Measurements from ENCODE around the gene PRSS21. TPM values are rescaled to one million over a fixed set of nuclear protein-coding genes. Genes with fewer than 3 reads are reported as not detected.

Gene PRSS21
- total RNA-seq, 1 donor from 2014 or later, result 4.5 TPM

DNA sequence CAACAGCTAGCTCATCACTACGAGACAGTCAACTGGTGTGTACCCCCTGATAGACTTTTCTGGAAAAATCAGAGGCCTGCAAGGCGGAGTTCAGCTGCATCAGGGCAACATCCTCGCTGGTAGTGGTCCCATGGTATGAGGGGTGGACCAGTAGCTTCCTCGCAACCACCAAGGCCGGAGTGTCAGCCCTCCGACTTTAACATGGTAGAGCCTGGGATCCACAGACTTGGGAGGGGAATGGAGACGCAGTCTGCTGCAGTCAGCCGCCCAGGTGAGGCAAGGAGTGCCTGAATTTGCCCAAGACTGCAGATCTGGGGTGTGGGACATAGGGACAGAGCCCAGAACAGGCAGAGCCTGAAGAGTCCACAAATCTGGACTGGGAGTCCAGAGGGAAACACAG, 26.5 kb downstream of the PRSS21 start:
- DNase-seq (ENCODE audit: low read depth) (no peak), FAIRE-seq (no peak)
- H3K27me3 ChIP-seq (ENCODE audit: control insufficient read depth, insufficient read depth, low read length), result no peaks in the 10 kb centered on the region
- TF ChIP-seq CTCF (IDR thresholded peaks at IDR 0.05; ENCODE audit: insufficient read depth, low read length, severe bottlenecking), result no peak
- H3K36me3 ChIP-seq (ENCODE audit: control insufficient read depth, insufficient read depth, low read length), result no peaks in the 10 kb centered on the region
- H3K4me3 ChIP-seq (ENCODE audit: low read depth, low read length), result no peak overlapping the region

DNA sequence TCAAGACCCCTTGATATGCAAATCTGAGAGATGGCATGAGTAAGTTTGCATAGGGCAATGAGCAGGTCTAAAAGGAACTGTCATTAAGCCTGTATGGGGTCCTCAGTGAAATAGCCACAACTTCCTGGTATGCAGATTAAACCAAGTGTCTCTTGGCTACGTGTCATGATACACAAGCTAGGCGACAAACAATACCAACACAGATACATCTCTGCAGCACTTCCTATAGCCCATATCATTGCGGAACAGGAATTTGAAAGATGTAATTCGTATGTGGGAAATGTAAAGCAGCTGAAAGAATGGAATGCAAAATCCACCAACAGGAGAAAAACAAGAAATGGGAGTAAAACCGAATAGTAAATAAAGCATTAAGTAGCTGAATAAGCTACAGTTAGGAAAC, 28.1 kb downstream of the PRSS21 start:
- no peak for DNase-seq (ENCODE audit: low read depth)
- Histone ChIP-seq H3K27me3 (ENCODE audit: control insufficient read depth, insufficient read depth, low read length) (no peaks in the 10 kb centered on the region), H3K4me3 (ENCODE audit: low read depth, low read length) (no peak overlapping the region), H3K36me3 (ENCODE audit: control insufficient read depth, insufficient read depth, low read length) (no peaks in the 10 kb centered on the region)
- no peak for FAIRE-seq
- TF ChIP-seq CTCF (IDR thresholded peaks at IDR 0.05; ENCODE audit: insufficient read depth, low read length, severe bottlenecking), result no peak

- DNase-seq (ENCODE audit: low read depth), result peak; percentile 81
Observed at GRCh38 chr16:2846511-2847310, 29.7 kb downstream of the PRSS21 start.

GRCh38 chr16:2848933-2849725, 32.1 kb downstream of the PRSS21 start:
- no peaks in the 10 kb centered on the region for H3K27me3 ChIP-seq (ENCODE audit: control insufficient read depth, insufficient read depth, low read length)
- no peaks in the 10 kb centered on the region for H3K36me3 ChIP-seq (ENCODE audit: control insufficient read depth, insufficient read depth, low read length)

More at GRCh38 chr16:2846511-2847310, 29.7 kb downstream of the PRSS21 start:
- TF ChIP-seq CTCF (IDR thresholded peaks at IDR 0.05; ENCODE audit: insufficient read depth, low read length, severe bottlenecking), result no peak
- no peak for FAIRE-seq
- Histone ChIP-seq H3K27me3 (ENCODE audit: control insufficient read depth, insufficient read depth, low read length) (no peaks in the 10 kb centered on the region), H3K36me3 (ENCODE audit: control insufficient read depth, insufficient read depth, low read length) (no peaks in the 10 kb centered on the region), H3K4me3 (ENCODE audit: low read depth, low read length) (no peak overlapping the region)

GRCh38 chr16:2852003-2852730, 35.1 kb downstream of the PRSS21 start:
- TF ChIP-seq CTCF (IDR thresholded peaks at IDR 0.05; ENCODE audit: insufficient read depth, low read length, severe bottlenecking), result no peak
- DNase-seq (ENCODE audit: low read depth) (no peak), FAIRE-seq (no peak)
- H3K36me3 ChIP-seq (ENCODE audit: control insufficient read depth, insufficient read depth, low read length), result no peaks in the 10 kb centered on the region
- no peak overlapping the region for H3K4me3 ChIP-seq (ENCODE audit: low read depth, low read length)
- H3K27me3 ChIP-seq (ENCODE audit: control insufficient read depth, insufficient read depth, low read length), result no peaks in the 10 kb centered on the region

More at GRCh38 chr16:2848933-2849725, 32.1 kb downstream of the PRSS21 start:
- no peak overlapping the region for H3K4me3 ChIP-seq (ENCODE audit: low read depth, low read length)
- TF ChIP-seq CTCF (IDR thresholded peaks at IDR 0.05; ENCODE audit: insufficient read depth, low read length, severe bottlenecking), result no peak
- no peak for DNase-seq (ENCODE audit: low read depth)
- FAIRE-seq, result no peak
